Naive thymus-derived CD4-positive, alpha-beta T cell (primary cell): ENCODE data around the gene DTYMK. TPM values are rescaled to one million over a fixed set of nuclear protein-coding genes. Genes with fewer than 3 reads are reported as not detected.

ENCODE experiments used
- ATAC-seq: fragments of 150-1000 bp; cut with Tn5 transposase; 2 replicates; pipeline ENCODE4 v1.10.0; 2021; ENCODE audit warnings: mild to moderate bottlenecking, moderate library complexity
- CTCF ChIA-PET: fragments of 350-600 bp; sonication (Branson Sonifier 250); formaldehyde crosslinking; loops from one replicate; lab custom pipeline; 2021; ENCODE audit warnings: antibody characterized with exemption; lab: Charles Lee
- POLR2A ChIA-PET: fragments of 350-600 bp; sonication (Branson Sonifier 250); formaldehyde crosslinking; loops from one replicate; lab custom pipeline; 2021; ENCODE audit warnings: antibody characterized with exemption, inconsistent platforms; lab: Charles Lee
- DNase-seq, 9 donors: peaks; one replicate each; pipeline versions ENCODE4 v3.0.0 to v3.0.0-alpha.2; 2020 to 2022; ENCODE audit warnings: mixed read lengths in 1 of 9
- H3K27ac ChIP-seq: one replicate; pipeline ENCODE4 v1.7.0; 2013; ENCODE audit warnings: mild to moderate bottlenecking, low read depth, low read length, moderate library complexity
- H3K27me3 ChIP-seq, 2 donors: one replicate each; pipeline ENCODE4 v1.7.0; 2013; ENCODE audit warnings: low read length in 2 of 2, mild to moderate bottlenecking in 2 of 2, moderate library complexity in 2 of 2; ENCODE audit not compliant: control insufficient read depth in 2 of 2, insufficient read depth in 2 of 2
- H3K36me3 ChIP-seq, 3 experiments: 1 replicate in 2 of 3; 2 replicates in 1 of 3; pipeline ENCODE4 v1.7.0; 2013; ENCODE audit warnings: low read length in 3 of 3, mild to moderate bottlenecking in 3 of 3, moderate library complexity in 1 of 3; ENCODE audit not compliant: insufficient read depth in 3 of 3, control insufficient read depth in 2 of 3
- H3K4me1 ChIP-seq, 2 donors: one replicate each; pipeline ENCODE4 v1.7.0; 2013; ENCODE audit warnings: low read length in 2 of 2, mild to moderate bottlenecking in 2 of 2, moderate library complexity in 1 of 2; ENCODE audit not compliant: control insufficient read depth in 2 of 2, insufficient read depth in 2 of 2
- H3K4me3 ChIP-seq: 2 replicates; pipeline ENCODE4 v1.7.0; 2013; ENCODE audit warnings: mild to moderate bottlenecking, low read length
- H3K9me3 ChIP-seq, 3 experiments: 1 replicate in 2 of 3; 2 replicates in 1 of 3; pipeline ENCODE4 v1.7.0; 2013; ENCODE audit warnings: low read length in 3 of 3; ENCODE audit not compliant: control insufficient read depth in 2 of 3
- H3K27ac Mint-ChIP-seq, 9 donors: one replicate each; pipeline ENCODE4 v1.8.0; 2020 to 2022; ENCODE audit warnings: mixed read lengths in 9 of 9, mild to moderate bottlenecking in 8 of 9, moderate library complexity in 5 of 9, inconsistent platforms in 2 of 9
- H3K27me3 Mint-ChIP-seq, 5 donors: one replicate each; pipeline ENCODE4 v1.8.0; 2021 to 2022; ENCODE audit warnings: mixed read lengths in 5 of 5, mild to moderate bottlenecking in 1 of 5
- H3K36me3 Mint-ChIP-seq, 5 donors: one replicate each; pipeline ENCODE4 v1.8.0; 2020 to 2022; ENCODE audit warnings: mixed read lengths in 5 of 5, mild to moderate bottlenecking in 3 of 5, inconsistent platforms in 1 of 5
- H3K4me1 Mint-ChIP-seq, 7 donors: one replicate each; pipeline ENCODE4 v1.8.0; 2020 to 2022; ENCODE audit warnings: mixed read lengths in 7 of 7, mild to moderate bottlenecking in 3 of 7, inconsistent platforms in 1 of 7
- H3K4me3 Mint-ChIP-seq, 10 donors: one replicate each; pipeline ENCODE4 v1.8.0; 2020 to 2022; ENCODE audit warnings: mild to moderate bottlenecking in 10 of 10, mixed read lengths in 10 of 10, moderate library complexity in 6 of 10, inconsistent platforms in 2 of 10
- H3K9me3 Mint-ChIP-seq, 11 donors: one replicate each; pipeline ENCODE4 v1.8.0; 2020 to 2022; ENCODE audit warnings: mixed read lengths in 11 of 11, mild to moderate bottlenecking in 4 of 11, inconsistent platforms in 1 of 11, moderate library complexity in 1 of 11
- intact Hi-C, 2 donors: fragments of 100-400 bp; cut with micrococcal nuclease; formaldehyde crosslinking; loops; one replicate each; pipeline ENCODE4 v1.15.1; 2023
- polyA plus RNA-seq, 2 donors: library from polyadenylated mRNA; unstranded; fragments of 300-500 nt; fragmentation: Illumina TruSeq; gene quantifications; one replicate each; pipeline ENCODE4 v1.2.3, GENCODE V29; 2021
- total RNA-seq, 6 experiments: library from RNA in 5 of 6; stranded (reverse) in 5 of 6; gene quantifications; 1 replicate in 5 of 6; 2 replicates in 1 of 6; pipeline ENCODE4 v1.2.3 and lab custom pipeline; 2021 to 2026

DTYMK gene
- total and polyA plus RNA-seq, 7 experiments from 2014 or later: 12.0 to 65.7 (median 20.6) TPM

DNA sequence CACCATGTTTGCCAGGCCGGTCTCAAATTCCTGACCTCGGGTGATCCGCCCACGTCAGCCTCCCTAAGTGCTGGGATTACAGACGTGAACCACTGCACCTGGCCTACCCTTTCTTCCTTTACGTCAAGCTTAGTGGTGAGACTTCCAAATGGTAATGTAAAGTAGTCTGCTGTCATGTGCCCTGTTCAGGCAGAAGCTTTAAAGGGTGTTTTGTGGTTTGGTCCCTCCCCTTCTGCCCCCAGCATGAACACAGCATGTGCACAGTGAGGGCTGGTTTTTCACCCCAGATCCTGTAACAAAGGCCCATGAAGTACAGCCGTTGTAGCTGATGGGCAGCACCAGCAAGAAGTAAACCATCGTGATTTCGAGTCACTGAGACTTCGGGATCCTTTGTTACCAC, 2.7 kb upstream of the DTYMK start:
- Histone ChIP-seq H3K4me1 (peaks cover 8 to 18% of the 10 kb centered on the region in 2 donors), H3K36me3 (peaks cover 0 to 36% (median 0%) of the 10 kb centered on the region in 3 experiments), H3K9me3 (no peaks in the 10 kb centered on the region), H3K4me3 (no peak overlapping the region), H3K27me3 (no peaks in the 10 kb centered on the region), H3K27ac (no peak overlapping the region)
- H3K27ac Mint-ChIP-seq: peak overlapping the region in 6 of 9 donors; percentile 18 to 95 (median 82)
- H3K4me3 Mint-ChIP-seq: peak overlapping the region in 8 of 10 donors; percentile 10 to 90 (median 51)
- ChIA-PET CTCF (interaction anchor here (1.7 to 2.0 kb wide), 2 partner anchors 8 to 13 kb away, joined by 9 read pairs; partner anchors contain the start of gene ING5), POLR2A (interaction anchor here (0.5 to 3.9 kb wide), 4 partner anchors 11 to 375 kb away, joined by 3 to 86 read pairs (median 4); partner anchors contain the start of genes D2HGDH and ING5)
- peaks cover 4 to 38% (median 29%) of the 10 kb centered on the region in 7 donors for H3K4me1 Mint-ChIP-seq
- DNase-seq: peak in 3 of 9 donors; percentile 35 to 75 (median 70)
- no peaks in the 10 kb centered on the region for H3K27me3 Mint-ChIP-seq
- intact Hi-C loops: loop anchor here (5.0 kb wide), 2 partner anchors 173 to 1122 kb away; partner anchors contain the start of gene RNPEPL1 (in 1 of the 2)
- H3K36me3 Mint-ChIP-seq: peaks cover 0 to 14% (median 4%) of the 10 kb centered on the region in 5 donors
- ATAC-seq: no peak
- peaks cover 0 to 2% (median 0%) of the 10 kb centered on the region in 11 donors for H3K9me3 Mint-ChIP-seq

DNA sequence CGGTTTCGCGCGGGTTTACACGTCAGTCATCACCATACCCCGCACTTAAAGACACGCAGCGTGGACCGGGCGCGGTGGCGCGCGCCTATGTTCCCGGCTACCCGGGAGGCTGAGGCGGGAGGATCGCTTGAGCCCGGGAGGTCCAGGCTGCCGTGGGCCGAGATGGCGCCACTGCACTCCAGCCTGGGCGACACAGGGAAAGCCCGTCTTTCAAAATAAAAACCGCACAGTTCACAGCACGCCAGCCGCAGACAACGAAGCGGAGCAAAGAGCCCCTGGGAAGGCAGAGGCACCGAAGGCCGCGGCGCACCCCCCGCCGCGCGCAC, 328 bp downstream of the DTYMK start:
- H3K27me3 Mint-ChIP-seq: no peaks in the 10 kb centered on the region
- CTCF ChIA-PET: interaction anchor here (1.0 to 1.4 kb wide), 2 partner anchors 12 to 16 kb away, joined by 3 to 12 read pairs; partner anchors contain the start of gene ING5
- H3K27ac Mint-ChIP-seq: peak overlapping the region; percentile 36 to 88 (median 78)
- H3K4me1 Mint-ChIP-seq: peaks cover 4 to 40% (median 31%) of the 10 kb centered on the region in 7 donors
- Histone ChIP-seq H3K4me1 (peaks cover 8 to 18% of the 10 kb centered on the region in 2 donors), H3K27ac (peak overlapping the region; percentile 81), H3K36me3 (peaks cover 0 to 30% (median 0%) of the 10 kb centered on the region in 3 experiments), H3K27me3 (no peaks in the 10 kb centered on the region), H3K9me3 (no peaks in the 10 kb centered on the region), H3K4me3 (peak overlapping the region; percentile 83)
- peak overlapping the region; percentile 84 to 98 (median 92) for H3K4me3 Mint-ChIP-seq
- ATAC-seq (no peak), DNase-seq (peak in 1 of 9 donors; percentile 33)
- intact Hi-C loops: loop anchor here (1.0 to 5.0 kb wide), 13 partner anchors 15 to 1119 kb away; partner anchors contain the start of genes ATG4B (in 2 of the 2), CAPN10 (in 2 of the 2), D2HGDH (in 2 of the 2) and HDLBP (in 2 of the 2)
- H3K36me3 Mint-ChIP-seq: peaks cover 0 to 16% (median 6%) of the 10 kb centered on the region in 5 donors
- peaks cover 0 to 3% (median 0%) of the 10 kb centered on the region in 11 donors for H3K9me3 Mint-ChIP-seq
- POLR2A ChIA-PET: interaction anchor here (0.6 to 3.9 kb wide), 10 partner anchors 9 to 372 kb away, joined by 3 to 86 read pairs (median 4); partner anchors contain the start of genes D2HGDH, HDLBP, ING5 and SEPTIN2

DNA sequence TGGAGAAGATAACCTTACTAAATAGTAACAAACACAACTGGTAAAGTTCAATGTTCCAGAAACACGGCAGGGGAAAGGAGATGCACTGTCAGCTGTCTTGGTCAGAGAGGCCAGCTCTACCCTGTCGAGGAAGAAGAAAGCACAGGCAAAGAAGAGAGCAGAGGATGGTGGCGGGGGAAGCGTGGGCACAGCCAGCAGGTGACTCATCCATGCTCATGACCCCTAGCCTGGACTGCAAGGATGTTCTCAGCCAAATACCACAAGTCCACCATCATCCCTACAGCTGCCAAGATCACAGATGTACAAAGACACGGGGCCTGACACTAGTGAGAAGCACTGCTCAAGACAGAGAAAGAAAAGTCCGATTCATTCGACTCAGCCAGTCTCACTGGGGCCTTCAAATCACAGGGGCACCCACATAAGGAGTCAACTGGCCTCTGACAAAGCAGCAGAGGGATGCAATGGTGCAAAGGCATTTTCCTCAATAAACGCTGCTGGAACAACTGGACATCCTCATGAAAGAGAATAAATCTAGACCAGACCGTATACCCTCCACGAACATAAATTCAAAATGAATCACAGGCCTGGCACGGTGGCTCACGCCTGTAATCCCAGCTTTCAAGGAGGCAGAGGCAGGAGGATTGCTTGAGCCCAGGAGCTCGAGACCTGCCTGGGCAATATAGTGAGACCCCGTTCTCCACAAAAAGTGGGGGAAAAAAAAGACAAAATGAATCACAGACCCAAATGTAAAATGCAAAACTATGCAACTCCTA, 5.6 kb downstream of the DTYMK start:
- Histone ChIP-seq H3K4me3 (no peak overlapping the region), H3K9me3 (no peaks in the 10 kb centered on the region), H3K36me3 (peaks cover 0 to 52% (median 3%) of the 10 kb centered on the region in 3 experiments), H3K4me1 (peaks cover 0 to 5% of the 10 kb centered on the region in 2 donors), H3K27ac (no peak overlapping the region), H3K27me3 (no peaks in the 10 kb centered on the region)
- peaks cover 0 to 2% (median 0%) of the 10 kb centered on the region in 11 donors for H3K9me3 Mint-ChIP-seq
- peak overlapping the region in 1 of 9 donors; percentile 62 for H3K27ac Mint-ChIP-seq
- ATAC-seq (no peak), DNase-seq (no peak)
- POLR2A ChIA-PET: no interaction called here
- peaks cover 0 to 19% (median 14%) of the 10 kb centered on the region in 7 donors for H3K4me1 Mint-ChIP-seq
- H3K4me3 Mint-ChIP-seq: peak overlapping the region in 1 of 10 donors; percentile 12
- no peaks in the 10 kb centered on the region for H3K27me3 Mint-ChIP-seq
- CTCF ChIA-PET: interaction anchor here (0.6 kb wide), 1 partner anchor 102 kb away, joined by 3 read pairs; no protein-coding TSS in a partner anchor
- peaks cover 0 to 17% (median 9%) of the 10 kb centered on the region in 5 donors for H3K36me3 Mint-ChIP-seq
- intact Hi-C loops: no loop called here

GRCh38 chr2:241680044-241680443, 6.6 kb downstream of the DTYMK start:
- H3K9me3 ChIP-seq: no peaks in the 10 kb centered on the region
- Mint-ChIP-seq H3K27me3 (no peaks in the 10 kb centered on the region), H3K9me3 (peaks cover 0 to 3% (median 0%) of the 10 kb centered on the region in 11 donors), H3K4me1 (peaks cover 0 to 11% (median 7%) of the 10 kb centered on the region in 7 donors), H3K4me3 (no peak overlapping the region), H3K36me3 (peaks cover 0 to 17% (median 9%) of the 10 kb centered on the region in 5 donors), H3K27ac (no peak overlapping the region)
- H3K4me3 ChIP-seq: no peak overlapping the region
- ATAC-seq (no peak), DNase-seq (no peak)
- peaks cover 0 to 58% (median 3%) of the 10 kb centered on the region in 3 experiments for H3K36me3 ChIP-seq
- H3K27ac ChIP-seq: no peak overlapping the region
- no peaks in the 10 kb centered on the region for H3K27me3 ChIP-seq
- H3K4me1 ChIP-seq: no peaks in the 10 kb centered on the region
- ChIA-PET POLR2A (interaction anchor here (0.6 kb wide), 1 partner anchor 168 kb away, joined by 3 read pairs; no protein-coding TSS in a partner anchor), CTCF (no interaction called here)
- intact Hi-C loops: no loop called here

- H3K27me3 Mint-ChIP-seq: no peaks in the 10 kb centered on the region
- ChIA-PET POLR2A (no interaction called here), CTCF (no interaction called here)
- H3K9me3 Mint-ChIP-seq: peaks cover 0 to 1% (median 0%) of the 10 kb centered on the region in 11 donors
- Histone ChIP-seq H3K27ac (no peak overlapping the region), H3K27me3 (no peaks in the 10 kb centered on the region), H3K4me1 (no peaks in the 10 kb centered on the region), H3K36me3 (peaks cover 0 to 68% (median 3%) of the 10 kb centered on the region in 3 experiments), H3K9me3 (no peaks in the 10 kb centered on the region), H3K4me3 (no peak overlapping the region)
- ATAC-seq (no peak), DNase-seq (no peak)
- no peak overlapping the region for H3K4me3 Mint-ChIP-seq
- peaks cover 0 to 6% (median 0%) of the 10 kb centered on the region in 7 donors for H3K4me1 Mint-ChIP-seq
- H3K27ac Mint-ChIP-seq: peak overlapping the region in 2 of 9 donors; percentile 41
- intact Hi-C loops: no loop called here
- H3K36me3 Mint-ChIP-seq: peaks cover 0 to 14% (median 9%) of the 10 kb centered on the region in 5 donors
Observed at GRCh38 chr2:241678784-241679540, 7.7 kb downstream of the DTYMK start.

GRCh38 chr2:241678307-241678706, 8.3 kb downstream of the DTYMK start:
- H3K9me3 ChIP-seq: no peaks in the 10 kb centered on the region
- Mint-ChIP-seq H3K36me3 (peaks cover 0 to 14% (median 9%) of the 10 kb centered on the region in 5 donors), H3K9me3 (peaks cover 0 to 1% (median 0%) of the 10 kb centered on the region in 11 donors), H3K27me3 (no peaks in the 10 kb centered on the region), H3K27ac (no peak overlapping the region), H3K4me3 (no peak overlapping the region), H3K4me1 (peaks cover 0 to 9% (median 2%) of the 10 kb centered on the region in 7 donors)
- DNase-seq: no peak
- H3K27ac ChIP-seq: no peak overlapping the region
- no peaks in the 10 kb centered on the region for H3K4me1 ChIP-seq
- peaks cover 0 to 68% (median 3%) of the 10 kb centered on the region in 3 experiments for H3K36me3 ChIP-seq
- no peak for ATAC-seq
- POLR2A ChIA-PET: no interaction called here
- intact Hi-C loops: no loop called here
- H3K4me3 ChIP-seq: no peak overlapping the region
- CTCF ChIA-PET: no interaction called here
- no peaks in the 10 kb centered on the region for H3K27me3 ChIP-seq
